Activated CD4-positive, alpha-beta T cell treated with anti-CD3 and anti-CD28 coated beads, Interleukin-2, Interleukin-6, amounts not matched to agents 100 ng/mL and 50 ng/mL, durations not matched to agents 16 hours and 8 hours (primary cell): Measurements from ENCODE around the gene XRRA1.
A peak's percentile ranks its signal among the peaks of the same experiment; 100 is the strongest.
"Not testable (repeated sequence)": the region's sequence is repeated elsewhere in the genome, so short reads cannot be mapped to it uniquely, and the experiment has no call there.

Source experiments
- DNase-seq: peaks from one replicate; pipeline ENCODE4 v3.0.0-alpha.2; 2020

Gene XRRA1

DNA sequence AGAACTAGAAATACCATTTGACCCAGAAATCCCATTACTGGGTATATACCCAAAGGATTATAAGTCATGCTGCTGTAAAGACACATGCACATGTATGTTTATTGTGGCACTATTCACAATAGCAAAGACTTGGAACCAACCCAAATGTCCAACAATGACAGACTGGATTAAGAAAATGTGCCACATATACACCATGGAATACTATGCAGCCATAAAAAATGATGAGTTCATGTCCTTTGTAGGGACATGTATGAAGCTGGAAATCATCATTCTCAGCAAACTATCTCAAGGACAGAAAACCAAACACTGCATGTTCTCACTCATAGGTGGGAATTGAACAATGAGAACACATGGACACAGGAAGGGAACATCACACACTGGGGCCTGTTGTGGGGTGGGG, 55.9 kb downstream of the XRRA1 start:
- DNase-seq, result not testable (repeated sequence)

DNA sequence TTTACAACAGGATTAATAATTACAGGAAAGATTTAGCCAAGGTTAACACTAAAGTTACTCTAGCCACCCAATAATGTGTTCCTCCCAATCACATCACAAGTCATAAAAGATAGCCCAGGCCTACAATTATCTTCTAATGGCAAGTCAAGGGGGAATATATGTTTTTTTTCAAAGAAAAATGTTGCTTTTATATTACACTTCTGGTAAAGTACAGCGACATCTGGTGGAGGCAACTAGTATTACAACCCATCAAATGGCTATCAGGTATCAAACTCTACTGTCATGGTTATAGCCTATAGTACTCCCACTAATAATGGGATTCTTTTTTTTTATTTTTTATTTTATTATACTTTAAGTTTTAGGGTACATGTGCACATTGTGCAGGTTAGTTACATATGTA, 71.8 kb downstream of the XRRA1 start:
- peak; percentile 13 for DNase-seq

DNA sequence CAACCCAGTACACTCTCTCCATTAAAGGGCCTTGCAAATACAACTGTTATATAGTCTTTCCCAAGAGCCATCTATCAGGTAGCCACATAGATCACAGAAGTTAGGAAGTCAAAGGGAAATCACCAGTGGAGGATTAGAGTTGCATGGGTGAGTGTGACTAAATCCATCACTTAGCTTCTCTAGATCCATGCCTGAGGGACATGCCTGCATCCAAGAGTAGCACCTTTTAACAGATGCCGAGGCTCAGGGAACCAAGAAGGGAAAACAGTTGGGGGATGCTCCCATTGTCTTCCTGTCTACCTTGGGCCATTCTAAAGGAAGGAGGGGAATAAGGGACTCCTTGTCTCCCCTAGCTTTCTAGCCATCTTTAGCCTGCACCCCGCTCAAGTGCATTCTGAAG, 77.9 kb downstream of the XRRA1 start:
- no peak for DNase-seq

DNA sequence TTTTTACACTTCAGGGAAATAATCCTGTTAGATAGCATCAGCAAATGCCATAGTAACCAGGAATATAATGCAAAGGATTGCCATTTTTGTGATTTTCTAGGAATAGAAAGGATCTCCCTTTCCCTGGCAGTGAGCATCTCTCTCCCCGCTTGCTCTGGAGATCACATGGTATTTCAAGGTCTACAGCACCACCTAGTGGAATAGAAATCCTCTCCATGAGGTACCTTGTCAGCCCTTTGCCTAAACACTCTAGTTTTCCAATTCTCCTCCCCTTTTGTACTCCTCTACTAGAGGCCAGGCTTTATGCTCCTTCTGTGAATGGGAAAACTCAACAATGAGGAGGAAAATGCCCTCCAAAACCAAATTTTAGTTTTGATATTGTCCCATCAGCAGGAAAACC, 78.4 kb downstream of the XRRA1 start:
- DNase-seq, result peak; percentile 53

DNA sequence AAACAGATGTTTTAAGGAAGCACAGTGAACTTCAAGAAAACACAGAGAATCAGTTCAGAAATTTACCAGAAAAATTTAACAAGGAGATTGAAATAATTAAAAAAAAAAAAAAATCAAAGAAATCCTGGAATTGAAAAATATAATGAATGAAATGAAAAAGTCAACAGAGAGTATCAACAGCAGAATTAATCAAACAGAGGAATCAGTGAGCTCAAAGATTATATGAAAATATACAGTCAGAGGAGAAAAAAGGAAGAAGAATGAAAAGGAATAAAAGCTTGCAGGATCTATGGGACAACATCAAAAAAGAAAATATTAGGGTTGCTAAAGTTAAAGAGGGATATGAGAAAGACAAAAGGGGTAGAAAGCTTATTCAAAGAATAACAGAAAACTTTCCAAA, 82.3 kb downstream of the XRRA1 start:
- DNase-seq, result no peak

DNA sequence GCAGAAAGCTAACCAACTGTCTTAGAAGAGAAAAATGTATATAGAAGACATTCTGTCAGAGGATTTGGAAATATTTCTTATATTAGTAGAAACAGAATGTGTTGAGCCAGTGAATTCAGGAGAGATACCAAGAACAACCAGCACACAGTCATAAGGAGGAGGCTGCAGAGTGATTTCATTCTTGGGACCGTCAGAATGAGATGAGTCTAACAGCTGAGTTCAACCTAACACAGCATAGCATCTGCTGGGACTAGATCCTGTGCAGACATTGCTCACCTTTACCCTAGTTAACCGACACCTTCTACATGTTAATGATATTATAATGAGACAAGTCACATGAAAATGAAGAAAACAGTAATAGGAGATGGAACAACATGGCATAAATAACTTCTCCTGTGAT, 85.5 kb downstream of the XRRA1 start:
- DNase-seq, result no peak

DNA sequence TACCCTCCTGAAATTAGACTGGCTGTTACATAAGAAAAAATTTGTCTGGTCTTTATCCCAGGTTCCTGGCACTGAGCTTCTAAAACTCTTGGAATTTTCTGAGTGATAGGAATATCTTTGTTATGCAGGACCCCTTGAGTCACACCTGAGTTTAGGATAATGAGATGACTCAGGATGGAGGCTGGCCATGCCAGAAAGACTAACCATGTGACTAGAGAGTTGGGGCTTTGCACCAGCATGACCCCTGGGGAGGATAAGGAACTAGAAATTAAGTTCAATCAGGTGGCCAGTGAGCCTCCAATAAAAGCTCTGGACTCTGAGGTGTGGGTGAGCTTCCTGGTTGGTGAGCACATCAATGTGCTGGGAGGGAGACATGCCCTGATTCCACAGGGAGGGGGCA, 88.1 kb downstream of the XRRA1 start:
- DNase-seq, result no peak

DNA sequence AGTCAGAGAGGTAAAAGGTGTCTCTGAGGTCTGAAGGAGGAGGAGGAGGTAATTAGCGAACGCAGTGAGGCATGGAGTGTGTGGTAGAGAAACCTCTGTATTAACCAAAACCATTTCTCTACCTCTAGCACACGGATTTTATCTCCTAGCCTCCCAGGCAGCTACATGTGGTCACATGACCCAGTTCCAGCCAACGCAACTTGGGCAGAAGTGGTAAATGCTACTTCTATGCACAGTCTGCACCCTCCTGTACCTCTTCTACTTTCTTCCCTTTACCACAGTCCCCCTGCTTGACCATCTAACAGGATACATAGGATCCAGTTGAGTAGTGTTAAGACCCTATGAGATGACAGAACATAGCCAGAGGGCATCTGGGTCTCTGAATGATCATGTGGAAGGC, 95.7 kb downstream of the XRRA1 start:
- no peak for DNase-seq

DNA sequence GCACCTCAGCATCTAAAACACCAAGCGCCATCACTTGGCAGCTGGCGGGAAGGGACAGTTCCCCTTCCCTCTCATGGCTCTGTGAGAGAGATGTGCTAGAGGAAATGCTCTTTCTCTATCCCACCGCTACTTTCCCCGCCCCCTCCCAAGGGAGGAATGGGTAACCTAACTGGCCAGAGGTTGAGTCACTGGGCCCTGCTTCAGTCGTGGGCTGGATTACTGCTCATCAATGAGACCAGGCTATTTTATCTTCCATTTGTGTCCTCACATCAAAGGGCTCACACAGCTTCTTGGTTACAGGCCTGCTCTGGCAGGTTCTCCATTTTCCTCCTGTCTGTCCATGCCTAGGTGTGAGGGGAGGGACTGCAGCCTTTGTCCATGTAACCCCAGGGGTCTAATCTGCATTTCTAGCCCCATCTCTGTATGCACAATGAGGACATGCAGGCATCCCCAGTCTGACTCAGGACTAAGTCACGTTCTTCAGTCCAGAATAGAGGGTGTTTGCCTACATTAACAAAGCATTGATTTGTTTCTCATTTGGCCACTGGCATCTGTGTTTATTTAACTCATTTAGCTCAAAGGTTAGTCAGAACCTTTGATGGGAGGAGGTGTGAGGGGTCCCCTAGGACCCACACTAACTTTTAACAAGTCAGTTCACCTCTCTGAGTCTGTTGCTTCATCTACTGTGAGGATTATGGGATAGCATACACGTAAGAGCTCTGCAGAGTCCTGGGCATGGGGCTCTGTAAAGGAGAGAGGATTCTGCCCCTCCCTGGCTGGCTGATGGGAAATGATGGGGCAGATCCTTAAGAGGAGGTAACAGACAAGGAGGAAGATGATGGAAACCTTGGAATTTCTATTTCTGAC, 99.1 kb downstream of the XRRA1 start:
- no peak for DNase-seq

DNA sequence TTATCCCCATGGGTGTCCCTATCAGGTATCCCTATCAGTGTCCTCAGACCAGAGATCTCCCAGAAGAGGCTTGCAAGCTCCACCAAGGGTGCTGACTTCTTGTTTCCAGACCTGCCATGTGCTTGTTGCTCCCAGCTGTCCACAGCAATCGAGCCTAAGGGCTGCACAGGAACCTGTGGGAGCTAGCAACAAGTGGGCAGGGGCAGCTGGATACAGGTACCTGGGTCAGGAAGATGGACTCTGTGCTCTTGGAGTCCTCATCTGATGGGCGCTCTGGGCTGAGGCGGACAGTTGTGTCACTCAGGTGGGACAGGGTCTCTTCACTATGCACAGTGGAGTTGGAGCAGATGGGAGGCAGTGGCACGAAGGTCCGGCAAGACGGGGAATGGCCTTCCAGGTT, 101.0 kb downstream of the XRRA1 start:
- no peak for DNase-seq

DNA sequence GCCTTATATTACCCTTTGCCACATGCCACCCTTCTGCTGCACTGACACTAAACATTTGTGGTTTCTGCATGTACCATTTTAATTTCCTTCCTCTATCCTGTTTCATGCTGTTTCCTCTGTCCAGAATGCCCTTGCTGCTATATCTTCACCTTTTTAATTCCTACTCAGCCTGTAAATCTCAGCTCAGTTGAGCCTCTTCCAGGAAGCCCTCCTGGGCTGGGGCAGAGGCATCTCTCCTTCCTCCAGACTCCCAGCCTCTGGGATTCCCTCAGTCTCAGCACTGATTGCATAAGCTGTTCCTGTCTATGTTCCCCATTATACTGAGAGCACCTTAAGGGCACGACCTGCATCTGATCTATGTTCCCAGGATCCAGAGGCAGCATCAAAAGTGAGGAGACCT, 101.5 kb downstream of the XRRA1 start:
- no peak for DNase-seq

DNA sequence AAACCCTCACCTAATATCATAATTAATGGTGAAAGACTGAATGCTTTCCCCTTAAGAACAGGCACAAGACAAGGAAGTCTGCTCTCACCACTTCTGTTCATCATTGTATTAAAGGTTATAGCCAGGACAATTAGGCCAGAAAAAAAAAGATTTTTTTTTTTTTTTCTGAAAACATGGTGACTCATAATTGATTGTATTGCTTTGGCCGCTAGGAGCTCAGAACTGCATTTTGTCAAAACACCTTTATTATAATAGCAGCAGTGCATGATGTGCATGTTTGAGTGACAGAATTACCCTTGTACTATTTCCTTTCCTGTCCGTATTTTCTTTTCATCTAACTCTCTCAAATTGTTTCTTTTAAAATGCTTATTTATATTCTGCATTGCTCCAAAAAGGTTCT, 102.1 kb downstream of the XRRA1 start:
- no peak for DNase-seq

DNA sequence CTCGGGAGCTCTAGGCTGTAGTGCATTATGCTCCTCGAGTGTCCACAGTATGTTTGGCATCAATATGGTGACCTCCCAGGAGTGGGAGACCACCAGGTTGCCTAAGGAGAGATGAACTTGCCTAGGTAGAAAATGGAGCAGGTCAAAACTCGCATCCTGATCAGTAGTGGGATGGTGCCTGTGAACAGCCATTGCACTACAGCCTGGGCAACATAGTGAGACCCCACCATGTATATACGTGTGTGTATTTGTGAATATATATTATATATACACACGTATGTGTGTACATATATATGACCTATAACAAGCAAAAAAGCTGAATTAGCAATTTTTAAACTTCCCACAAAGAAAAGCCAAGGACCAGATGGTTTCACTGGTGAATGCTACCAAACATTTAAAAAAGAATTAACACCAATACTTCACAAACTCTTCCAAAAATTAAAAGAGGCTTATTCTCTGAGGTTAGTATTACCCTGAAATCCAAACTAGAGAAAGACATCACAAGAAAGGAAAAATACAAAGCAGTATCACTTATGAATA, 102.8 kb downstream of the XRRA1 start:
- DNase-seq, result no peak

DNA sequence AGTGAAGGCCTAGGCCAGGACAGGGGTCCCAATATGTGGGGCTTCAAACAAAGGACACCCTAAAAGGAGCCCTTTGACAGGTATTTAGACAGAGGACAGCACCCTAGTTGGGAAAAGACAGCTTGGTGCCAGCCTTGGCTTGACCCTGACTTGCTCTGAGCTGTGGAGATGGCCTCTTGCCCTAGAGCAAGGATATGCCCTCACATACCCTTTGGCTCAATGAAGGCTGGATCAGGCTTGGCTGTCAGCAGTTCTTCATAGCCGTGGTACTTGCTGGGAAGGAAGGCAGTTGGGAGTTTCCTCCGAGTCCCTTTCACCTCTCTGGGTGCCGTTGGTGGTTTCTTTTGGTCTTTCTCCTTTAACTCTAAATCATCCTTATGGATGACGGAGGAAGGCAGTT, 104.0 kb downstream of the XRRA1 start:
- DNase-seq, result no peak

DNA sequence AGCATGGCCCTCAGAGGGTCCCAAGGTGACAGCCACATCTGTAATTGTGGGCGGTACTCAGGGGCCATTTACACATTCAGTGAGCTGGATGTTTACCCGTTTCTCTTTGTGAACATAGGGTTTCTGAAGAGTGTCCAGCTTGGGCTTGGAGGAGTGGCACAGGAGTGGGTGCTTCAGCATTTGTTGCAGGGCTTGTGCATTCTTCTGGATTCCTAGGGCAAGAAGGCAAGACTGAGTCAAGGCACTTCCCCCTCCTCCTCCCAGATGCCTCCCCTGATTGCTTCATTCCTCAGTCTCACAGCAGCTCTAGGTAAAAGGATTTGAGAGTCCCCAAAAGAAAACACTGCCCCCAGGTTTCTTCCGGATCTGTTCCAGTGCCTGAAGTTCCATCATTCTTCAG, 104.8 kb downstream of the XRRA1 start:
- DNase-seq, result no peak

DNA sequence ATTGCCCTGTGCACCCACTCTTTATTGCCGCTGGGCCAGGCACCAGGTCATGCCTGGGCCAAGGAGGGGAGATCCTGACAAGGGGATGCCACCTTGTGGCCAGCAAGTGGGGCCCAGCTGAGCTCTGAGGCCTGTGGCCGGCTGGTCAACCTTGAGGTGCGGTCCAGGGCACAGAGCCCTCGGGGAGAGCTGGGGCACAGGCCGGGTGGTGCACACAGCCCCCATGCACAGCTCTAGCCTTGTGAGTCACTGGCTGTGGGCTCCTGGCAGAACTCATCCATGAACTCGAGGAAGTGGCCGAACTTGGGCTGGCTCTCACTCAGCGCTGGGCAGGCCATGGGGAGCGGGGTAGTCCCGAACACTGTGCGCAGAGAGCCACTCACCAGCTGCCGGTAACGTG, 105.9 kb downstream of the XRRA1 start:
- DNase-seq, result no peak

DNA sequence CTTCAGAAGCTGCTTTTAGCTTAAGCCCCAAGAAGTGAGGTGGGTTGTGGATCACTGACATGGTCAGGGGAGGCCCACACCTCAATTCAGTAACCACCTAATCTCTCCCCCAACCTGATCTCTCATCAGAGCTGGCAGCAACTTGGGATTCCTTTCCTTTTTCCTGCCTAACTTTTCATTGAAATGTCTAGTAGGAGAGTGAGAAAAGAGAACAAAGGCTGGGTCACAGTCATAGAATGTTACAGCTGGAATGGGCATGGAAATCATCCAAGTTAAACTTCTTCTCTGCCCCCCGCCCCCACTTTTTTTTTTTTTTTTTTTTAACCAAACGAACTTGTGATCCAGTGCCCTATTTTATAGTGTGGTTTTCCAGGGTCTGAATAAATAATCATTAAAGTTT, 108.4 kb downstream of the XRRA1 start:
- DNase-seq, result no peak

DNA sequence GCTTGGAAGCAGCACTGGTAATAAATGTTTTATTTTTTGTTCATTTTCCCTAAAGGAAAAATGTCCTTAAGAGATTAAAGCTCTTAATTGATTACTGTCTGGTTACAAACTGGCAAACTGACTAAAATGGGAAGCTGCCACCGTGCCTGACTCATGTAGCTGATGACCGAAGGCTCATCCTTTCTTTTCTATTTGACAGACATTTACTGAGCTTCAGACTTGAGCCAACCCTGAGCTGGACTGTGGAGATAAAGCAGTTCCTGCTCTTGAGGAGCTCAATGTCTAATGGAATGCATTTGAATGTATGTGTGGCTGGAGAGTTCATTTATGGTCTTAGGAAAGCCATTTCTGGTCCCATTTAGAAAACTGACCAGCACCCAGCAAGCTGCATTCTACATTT, 108.9 kb downstream of the XRRA1 start:
- no peak for DNase-seq

DNA sequence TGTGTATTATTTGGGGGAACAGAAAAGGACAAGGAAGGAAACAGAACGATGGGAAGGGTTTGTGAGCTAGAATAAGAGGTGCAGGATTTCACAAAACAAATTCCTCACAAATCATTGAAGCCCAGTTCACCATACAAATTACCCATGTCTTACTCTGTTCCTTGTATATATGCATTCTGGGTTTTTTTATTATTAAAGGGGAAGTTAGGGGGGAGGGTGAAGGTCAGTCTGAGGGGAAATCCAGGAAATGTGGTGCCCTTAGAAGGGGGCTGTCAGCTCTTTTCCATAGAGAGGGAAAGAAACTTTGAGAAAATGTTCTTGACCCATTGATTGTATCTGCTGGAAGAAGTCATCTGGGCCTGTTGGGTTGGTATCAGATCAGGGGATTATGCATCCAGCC, 109.4 kb downstream of the XRRA1 start:
- DNase-seq, result no peak

DNA sequence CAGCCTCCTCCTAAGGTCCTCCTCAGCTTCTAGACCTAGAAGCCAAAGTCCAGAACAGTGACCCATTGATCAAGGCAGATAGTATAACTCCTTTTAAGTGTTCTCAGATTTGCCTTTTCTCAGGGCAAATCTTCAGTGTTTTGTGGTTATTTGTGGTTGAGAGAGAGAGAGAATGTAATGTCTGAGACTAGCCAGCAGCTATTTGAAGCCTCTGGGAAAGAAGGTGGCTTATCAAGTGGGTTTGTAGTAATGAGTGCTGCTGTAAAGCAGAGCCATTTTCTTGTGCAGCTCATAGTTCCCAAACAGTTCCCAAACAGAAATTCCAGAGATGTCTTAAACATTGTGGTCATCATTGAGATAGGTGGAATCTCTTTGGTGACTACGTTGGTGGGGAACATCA, 110.7 kb downstream of the XRRA1 start:
- no peak for DNase-seq

DNA sequence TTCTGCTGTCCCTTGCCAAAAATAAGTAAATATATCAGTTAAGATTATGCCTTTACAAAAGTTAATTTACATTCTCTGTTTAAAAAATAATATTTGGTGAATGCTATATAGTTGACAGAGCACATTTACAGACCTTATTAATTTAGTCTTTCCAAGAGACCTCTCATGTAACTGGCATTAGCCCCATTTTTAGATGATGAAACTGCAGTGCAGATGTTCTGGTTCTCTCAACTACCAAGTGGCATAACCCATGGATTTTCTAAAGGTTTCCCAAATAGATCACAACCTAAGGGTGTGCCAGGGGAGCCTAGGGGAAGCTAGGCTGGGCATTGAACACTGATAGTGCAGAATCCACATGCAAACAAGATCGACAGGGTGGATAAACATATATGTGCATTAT, 111.7 kb downstream of the XRRA1 start:
- no peak for DNase-seq

DNA sequence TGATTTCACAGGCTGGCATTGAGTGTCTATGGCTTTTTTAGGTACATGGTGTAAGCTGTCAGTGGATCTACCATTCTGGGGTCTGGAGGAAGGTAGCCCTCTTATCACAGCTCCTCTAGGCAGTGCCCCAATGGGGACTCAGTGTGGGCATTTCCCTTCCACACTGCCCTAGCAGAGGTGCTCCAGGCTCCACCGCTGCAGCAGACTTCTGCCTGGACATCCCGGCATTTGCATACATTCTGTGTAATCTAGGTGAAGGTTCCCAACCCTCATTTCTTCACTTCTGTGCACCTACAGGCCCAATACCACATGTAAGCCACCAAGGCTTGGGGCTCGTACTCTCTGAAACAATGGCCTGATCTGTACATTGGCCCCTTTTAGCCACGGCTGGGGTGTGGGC, 122.0 kb downstream of the XRRA1 start:
- DNase-seq, result no peak

DNA sequence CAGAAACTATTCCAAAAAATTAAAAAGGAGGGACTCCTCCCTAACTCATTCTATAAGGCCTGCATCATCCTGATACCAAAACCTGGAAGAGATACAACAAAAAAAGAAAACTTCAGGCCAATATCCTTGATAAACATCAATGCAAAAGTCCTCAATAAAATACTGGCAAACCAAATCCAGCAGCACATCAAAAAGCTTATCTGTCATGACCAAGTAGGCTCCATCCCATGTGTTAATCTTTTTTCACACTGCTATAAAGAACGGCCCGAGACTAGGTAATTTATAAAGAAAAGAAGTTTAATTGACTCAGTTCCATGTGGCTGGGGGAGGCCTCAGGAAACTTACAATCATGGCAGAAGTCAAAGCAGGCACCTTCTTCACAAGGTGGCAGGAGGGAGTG, 123.3 kb downstream of the XRRA1 start:
- not testable (repeated sequence) for DNase-seq

DNA sequence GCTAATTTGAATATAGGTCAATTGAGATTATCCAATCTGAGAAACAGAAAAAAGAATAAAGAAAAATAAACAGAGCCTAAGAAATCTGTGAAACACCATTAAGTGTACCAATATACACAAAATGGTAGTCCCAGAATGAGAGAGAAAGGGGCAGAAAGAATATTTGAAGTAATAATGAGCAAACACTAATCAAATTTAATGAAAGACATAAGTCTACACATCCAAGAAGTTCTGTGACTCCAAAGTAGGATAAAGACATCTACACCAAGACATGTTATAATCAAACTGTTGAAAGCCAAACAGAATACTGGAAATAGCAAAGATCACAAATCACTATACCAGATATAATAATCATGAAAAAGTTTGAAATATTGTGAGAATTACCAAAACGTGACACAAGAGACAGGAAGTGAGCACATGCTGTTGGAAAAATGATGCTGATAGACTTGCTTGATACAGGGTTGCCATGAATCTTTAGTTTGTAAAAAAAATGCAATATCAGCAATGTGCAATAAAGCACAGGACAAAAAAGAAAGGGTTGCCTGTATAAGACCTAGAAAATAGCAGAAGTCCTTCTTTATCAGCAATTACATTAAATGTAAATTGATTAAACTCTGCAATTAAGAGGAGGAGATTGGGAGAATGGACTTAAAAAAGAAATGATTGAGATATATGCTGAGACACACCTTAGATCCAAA, 124.5 kb downstream of the XRRA1 start:
- DNase-seq, result no peak
